HG02938 (cell line): ENCODE results near the gene BRSK2.
"Not testable (repeated sequence)": the region's sequence is repeated elsewhere in the genome, so short reads cannot be mapped to it uniquely, and the experiment has no call there.

Experiments
- ATAC-seq: cut with Tn5 transposase; IDR thresholded peaks from one replicate; pipeline ENCODE4 v1.9.1; 2021; ENCODE audit warnings: mild to moderate bottlenecking, moderate library complexity; ENCODE audit not compliant: unreplicated experiment

BRSK2 gene

DNA sequence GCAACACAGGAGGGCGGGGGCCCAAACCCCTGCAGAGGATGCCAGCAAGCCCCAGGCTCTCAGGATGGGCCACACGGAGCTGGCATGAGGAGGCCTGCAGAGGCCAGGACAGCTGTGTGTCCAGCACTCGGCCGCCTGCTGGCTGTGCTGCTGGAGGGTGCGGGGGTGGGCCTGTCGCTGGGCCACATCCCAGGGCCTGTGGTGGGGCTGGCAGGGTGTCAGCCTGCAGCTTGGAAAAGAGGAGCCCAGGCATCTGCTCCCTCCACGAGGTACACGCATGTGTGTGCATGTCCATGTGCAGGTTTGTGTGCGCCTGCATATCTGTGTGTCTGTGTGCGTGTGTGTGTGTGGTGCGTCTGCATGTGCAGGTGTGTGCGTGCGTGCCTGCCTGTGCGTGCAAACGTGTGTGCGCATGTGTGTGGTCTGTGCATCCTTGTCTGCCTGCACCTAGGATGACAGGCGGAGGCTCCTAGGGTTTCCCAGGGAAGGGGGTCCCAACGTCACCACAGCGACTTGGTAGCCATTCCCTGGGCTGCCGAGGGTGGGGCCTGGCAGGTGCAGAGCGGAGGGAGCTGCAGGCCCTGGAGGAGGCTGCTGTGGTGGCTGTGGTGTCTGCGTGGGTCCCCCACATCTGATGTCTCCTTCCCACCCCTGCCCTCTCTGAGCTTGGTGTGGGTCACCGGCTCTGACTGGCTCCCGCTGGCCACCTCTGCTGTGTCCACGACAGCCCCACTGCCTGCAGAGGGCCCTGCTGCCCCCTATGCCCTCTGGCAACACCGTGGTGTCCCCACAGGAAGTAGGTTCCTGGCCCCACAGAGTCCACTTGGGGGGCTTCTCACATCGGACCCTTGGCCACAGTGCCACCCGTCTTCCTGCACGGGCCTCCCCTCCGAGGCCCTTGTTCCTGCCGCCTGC is 17.1 kb downstream of the BRSK2 start:
- no peak for ATAC-seq

DNA sequence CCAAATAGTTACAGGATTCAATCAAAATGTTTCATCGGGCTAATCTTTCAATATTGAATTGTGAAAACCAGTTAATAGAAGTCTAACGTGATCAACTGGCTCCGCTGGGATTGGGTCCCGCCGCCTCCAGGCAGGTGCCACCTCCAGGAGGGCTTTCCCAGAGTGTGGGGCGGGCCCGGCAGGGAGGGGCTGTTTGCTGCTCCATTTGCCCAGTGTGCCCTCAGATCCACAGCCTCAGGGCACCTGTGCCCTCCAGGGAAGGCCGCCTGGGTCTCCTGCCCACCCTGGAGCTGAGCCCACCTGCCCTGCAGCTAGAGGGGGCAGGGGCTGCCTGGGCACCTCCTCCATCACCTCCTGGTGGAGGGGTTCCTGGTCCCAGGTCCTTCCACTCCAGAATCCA is 17.9 kb downstream of the BRSK2 start:
- no peak for ATAC-seq

DNA sequence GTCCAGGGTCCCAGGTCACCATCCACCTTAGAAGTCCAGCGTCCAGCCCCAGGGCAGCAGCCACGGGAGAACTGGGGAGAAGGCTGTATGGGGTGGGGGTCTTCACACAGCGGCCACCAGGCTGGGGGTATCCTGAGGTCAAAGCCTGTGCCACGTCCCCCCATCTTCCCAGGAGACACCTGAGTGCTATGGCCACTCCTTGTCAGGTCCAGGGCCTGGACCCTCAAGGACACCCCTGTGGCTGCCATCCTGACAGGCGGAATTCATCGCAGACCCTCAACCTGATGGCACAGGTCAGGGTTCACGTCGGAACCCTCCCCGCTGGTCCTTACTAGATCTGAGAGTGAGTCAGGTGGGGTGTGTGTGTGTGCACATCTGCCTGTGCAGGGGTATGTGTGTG is 18.6 kb downstream of the BRSK2 start:
- ATAC-seq, result no peak

- ATAC-seq, result no peak
Observed at GRCh38 chr11:1409108-1409851, 19.5 kb downstream of the BRSK2 start.

DNA sequence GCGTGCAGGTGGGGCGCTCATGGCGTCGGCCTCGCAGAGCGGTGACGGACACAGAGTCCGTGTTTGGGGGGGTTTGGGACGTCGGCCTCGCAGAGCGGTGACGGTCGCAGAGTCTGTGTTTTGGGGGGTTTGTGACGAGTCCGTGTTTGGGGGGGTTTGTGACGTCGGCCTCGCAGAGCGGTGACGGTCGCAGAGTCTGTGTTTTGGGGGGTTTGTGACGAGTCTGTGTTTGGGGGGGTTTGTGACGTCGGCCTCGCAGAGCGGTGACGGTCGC is 20.1 kb downstream of the BRSK2 start:
- ATAC-seq, result not testable (repeated sequence)

DNA sequence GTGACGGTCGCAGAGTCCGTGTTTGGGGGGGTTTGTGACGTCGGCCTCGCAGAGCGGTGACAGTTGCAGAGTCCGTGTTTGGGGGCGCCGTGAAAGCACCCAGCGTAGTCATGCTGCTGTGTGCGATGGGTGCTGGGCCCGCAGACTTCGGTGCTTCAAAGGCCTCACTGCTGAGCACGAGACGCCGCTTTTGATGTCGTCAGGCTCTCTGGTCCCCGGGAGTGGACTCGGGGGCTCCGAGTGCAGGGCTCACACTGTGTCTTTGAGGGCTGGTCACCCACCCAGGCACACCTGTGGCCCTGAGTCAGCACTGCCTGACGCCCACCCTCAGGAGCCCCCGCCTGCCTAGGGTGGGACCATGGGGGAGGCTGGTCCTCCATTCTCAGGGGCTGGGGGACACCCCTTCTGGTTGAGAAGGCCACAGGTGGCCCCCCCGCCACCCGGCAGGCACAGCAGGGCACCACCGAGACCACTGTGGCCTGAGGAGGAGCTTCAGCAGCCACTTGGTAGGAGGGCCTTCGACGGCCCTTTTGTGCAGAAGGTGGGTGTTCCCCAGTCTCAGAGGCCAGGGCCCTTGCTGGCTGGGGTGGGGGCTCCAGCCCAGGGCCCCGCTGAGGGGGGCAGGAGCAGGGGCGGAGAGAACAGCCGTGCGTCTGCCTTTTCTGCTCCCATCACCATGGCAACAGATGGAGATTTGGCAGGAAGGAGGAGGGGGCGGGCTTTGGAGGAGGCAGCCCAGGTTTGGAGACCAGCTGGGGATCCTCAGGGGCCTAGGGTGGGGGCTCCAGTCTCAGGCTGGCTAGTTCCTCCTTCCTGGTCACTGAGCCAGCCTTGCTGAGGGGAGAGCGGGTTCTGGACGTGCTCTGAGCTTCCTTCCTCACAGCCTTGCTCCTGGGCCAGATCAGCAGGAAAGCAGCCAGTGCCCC is 20.9 kb downstream of the BRSK2 start:
- ATAC-seq, result no peak

GRCh38 chr11:1411301-1411700 is 21.6 kb downstream of the BRSK2 start:
- no peak for ATAC-seq

DNA sequence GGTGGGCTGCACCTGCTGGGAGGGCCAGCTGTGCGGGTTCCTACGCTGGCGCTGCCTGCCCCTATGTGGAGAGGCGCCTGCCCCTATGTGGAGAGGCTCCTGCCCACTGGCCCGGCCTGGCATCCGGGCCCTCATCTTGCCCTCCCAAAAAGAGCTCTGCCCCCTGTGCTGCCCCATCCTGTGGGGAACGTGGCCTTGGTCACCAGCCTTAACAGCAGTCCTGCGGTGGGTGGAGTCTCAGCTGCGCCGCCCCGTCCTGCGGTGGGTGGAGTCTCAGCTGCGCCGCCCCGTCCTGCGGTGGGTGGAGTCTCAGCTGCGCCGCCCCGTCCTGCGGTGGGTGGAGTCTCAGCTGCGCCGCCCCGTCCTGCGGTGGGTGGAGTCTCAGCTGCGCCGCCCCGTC is 22.0 kb downstream of the BRSK2 start:
- not testable (repeated sequence) for ATAC-seq

GRCh38 chr11:1412377-1413095 is 22.8 kb downstream of the BRSK2 start:
- ATAC-seq, result no peak

- ATAC-seq, result no peak
Observed at GRCh38 chr11:1414650-1415049, 24.9 kb downstream of the BRSK2 start.

DNA sequence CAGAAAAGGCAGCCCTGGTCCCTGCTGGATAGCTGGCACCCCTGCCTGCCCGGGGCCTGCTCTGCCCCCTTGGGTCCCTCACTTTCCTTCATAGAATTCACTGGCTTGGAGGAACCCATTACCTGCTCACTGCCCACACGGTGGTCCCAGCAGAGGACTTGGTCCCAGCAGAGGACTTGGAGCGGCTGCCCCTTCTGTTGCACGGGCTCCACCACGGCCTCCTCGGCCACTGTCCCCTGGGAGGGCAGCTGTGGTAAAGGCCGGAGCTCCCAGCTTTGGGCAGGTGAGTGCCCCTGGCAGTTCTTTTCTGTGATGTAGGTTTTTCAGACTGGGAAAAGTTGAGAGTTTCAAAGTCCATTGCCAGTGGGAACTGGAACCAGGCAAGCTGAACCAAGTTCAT is 25.9 kb downstream of the BRSK2 start:
- ATAC-seq, result no peak

DNA sequence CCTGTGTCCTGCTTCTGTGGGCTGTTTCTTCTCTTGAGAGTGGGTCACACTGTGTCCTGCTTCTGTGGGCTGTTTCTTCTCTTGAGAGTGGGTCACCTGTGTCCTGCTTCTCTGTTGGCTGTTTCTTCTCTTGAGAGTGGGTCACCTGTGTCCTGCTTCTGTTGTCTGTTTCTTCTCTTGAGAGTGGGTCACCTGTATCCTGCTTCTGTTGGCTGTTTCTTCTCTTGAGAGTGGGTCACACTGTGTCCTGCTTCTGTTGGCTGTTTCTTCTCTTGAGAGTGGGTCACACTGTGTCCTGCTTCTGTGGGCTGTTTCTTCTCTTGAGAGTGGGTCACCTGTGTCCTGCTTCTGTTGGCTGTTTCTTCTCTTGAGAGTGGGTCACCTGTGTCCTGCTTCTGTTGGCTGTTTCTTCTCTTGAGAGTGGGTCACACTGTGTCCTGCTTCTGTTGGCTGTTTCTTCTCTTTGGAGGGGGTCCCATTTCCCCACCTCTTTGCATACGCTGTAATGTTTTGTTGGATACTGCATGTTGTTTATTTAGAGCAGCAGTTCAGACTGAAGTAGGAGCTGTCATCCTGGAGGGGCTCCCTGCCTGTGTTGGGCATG is 28.6 kb downstream of the BRSK2 start:
- ATAC-seq, result not testable (repeated sequence)

DNA sequence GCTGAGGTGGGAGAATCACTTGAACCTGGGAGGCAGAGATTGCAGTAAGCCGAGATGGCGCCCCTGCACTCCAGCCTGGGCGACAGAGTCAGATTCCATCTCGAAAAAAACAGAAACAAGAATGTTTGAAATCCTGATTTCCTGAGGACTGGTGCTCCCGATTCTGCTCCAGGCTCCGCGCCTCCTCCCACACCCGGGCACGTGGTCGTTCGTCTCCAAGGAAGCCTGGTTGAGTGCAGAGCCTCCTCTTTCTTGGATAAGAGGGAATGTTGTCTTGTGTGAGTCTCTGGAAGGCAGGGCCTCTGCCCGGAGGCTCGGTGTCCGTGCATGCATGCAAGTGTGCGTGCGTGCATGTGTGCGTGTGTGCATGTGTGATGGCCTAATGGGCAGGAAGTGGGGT is 30.1 kb downstream of the BRSK2 start:
- no peak for ATAC-seq

GRCh38 chr11:1421291-1421690 is 31.6 kb downstream of the BRSK2 start:
- ATAC-seq, result no peak

GRCh38 chr11:1422481-1422880 is 32.7 kb downstream of the BRSK2 start:
- ATAC-seq, result no peak

- ATAC-seq, result no peak
Observed at GRCh38 chr11:1422981-1423380, 33.2 kb downstream of the BRSK2 start.

DNA sequence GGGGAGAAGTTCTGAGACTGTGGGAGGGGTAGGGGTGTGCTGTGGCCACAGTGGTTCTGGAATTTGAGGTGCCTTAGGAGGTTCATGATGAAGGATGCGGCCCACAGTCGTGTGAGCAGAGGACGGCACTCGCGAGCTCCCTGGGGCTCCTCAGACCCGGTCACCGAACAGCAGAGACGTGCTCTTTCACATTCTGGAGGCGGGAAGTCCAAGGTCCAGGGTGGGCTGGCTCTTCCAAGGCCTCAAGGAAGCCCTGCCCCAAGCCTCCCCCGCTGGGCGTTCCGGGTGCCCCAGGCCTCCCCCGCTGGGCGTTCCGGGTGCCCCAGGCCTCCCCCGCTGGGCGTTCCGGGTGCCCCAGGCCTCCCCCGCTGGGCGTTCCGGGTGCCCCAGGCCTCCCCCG is 33.7 kb downstream of the BRSK2 start:
- ATAC-seq, result not testable (repeated sequence)

GRCh38 chr11:1425006-1425405 is 35.3 kb downstream of the BRSK2 start:
- ATAC-seq, result no peak

- no peak for ATAC-seq
Observed at GRCh38 chr11:1425439-1425838, 35.7 kb downstream of the BRSK2 start.

DNA sequence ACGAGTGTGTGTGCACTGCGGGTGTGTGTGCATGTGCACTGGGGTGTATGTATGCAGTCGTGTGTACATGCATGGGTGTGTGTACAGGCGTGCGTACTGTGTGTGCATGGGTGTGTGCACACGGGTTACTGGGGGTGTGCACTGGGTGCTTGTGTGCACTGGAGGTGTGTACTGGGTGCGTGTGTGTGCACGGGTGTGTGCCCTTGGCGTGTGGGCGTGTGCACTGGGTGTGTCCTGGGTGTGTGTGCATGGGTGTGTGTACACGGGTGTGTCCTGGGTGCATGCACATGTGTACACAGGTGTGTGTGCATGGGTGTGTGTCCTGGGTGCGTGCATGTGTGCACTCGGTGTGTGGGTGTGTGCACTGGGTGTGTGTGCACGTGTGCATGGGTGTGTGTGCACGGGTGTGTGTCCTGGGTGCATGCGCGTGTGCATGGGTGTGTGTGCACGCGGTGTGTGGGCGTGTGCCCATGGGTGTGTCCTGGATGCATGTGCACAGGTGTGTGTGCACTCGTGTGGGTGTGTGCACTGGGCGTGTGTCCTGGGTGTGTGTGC is 39.1 kb downstream of the BRSK2 start:
- no peak for ATAC-seq
